ENCODE measurements around the gene FBXL13.
A peak's percentile ranks its signal among the peaks of the same experiment; 100 is the strongest.
"Not testable (repeated sequence)": the region's sequence is repeated elsewhere in the genome, so short reads cannot be mapped to it uniquely, and the experiment has no call there.

FBXL13 gene

GRCh38 chr7:103074519-103075336 lies at the start of gene FBXL13, which contains the start of gene ARMC10:
Gene FBXL13 (minus strand): TSS chr7:103074796.
Gene ARMC10 (plus strand): TSS chr7:103075140. CDS start chr7:103075273, 133 bp downstream.
- peak; percentile 82 to 83 for DNase-seq (ENCODE audit: low read depth in 2 of 2)

DNA sequence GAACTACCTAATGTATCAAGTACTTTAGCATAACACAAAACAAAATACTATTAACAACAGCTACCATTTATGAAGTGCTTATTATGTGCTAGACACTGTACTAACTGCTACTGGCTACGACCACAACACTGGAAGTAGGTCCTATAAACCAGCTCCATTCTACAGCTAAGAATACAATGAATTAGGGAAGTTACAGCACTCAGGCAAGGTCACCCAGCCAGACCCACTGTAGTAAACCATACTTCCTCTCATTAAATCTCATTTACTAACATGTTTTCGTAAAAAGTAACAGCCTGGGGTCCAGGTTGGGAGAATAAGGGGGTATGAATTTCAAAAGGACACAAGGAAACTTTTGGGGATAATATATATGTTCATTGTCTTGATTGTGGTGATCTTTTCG lies 48.9 kb upstream of the FBXL13 start:
- no peak for DNase-seq (ENCODE audit: low read depth in 2 of 2)

DNA sequence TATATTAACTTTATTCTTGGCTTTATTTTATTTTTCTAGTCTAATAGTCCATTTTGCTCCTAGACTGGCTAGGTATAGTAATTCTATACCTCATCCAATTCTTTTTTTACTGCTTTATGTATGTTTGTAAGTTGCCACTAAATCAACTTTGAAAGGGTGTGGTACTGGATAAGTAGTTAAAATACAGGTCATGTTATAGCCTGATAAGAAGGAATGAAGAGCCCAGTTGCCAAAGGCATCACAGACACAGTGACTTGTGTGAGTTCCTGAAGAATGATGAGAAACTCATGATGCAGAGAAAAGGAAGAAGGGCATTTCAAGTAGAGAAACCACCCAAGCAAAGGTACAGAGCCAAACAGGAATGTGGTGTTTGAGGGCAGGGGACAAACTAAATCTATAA lies 47.0 kb upstream of the FBXL13 start:
- no peak for DNase-seq (ENCODE audit: low read depth in 2 of 2)

DNA sequence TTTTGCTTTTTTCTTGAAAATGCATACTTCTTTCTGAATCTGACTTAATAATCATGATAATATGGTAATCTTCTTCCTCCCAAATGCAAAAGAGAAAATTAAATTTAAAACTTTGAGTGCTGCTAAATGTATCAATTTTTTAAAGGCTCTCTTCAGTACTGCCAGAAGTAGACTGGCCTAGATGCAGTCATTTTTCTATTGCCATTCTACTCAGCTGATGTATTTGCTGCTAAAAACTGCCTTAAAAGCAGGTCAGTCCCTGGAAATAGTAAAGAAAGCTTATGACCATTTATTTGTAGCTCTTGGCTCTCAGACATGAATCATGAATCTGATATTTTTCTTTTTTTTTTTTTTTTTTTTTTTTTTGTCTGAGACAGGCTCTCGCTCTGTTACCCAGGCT lies 45.8 kb upstream of the FBXL13 start:
- DNase-seq (ENCODE audit: low read depth in 2 of 2), result no peak

- DNase-seq (ENCODE audit: low read depth in 2 of 2), result no peak
Observed at GRCh38 chr7:103119791-103120291, 45.2 kb upstream of the FBXL13 start.

DNA sequence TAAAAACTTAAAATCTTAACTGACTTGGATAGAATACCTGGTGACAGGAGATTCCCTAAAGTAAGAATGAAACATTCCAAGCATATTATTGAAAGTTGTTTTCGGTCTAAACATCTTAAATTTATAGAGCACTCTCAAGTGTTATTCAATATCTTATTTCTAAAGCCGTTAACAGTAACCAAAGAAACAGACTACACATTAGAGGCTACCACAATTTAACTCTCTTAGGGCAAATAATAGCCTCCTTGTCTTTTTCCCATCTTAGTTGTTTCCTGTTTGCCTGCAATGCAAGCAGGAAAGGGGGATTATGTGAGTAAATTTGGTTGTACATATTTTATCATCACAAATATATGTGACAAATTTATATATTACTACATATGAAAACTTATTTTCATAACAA lies 42.9 kb upstream of the FBXL13 start:
- DNase-seq (ENCODE audit: low read depth in 2 of 2), result no peak

- DNase-seq (ENCODE audit: low read depth in 2 of 2), result no peak
Observed at GRCh38 chr7:103116991-103117390, 42.4 kb upstream of the FBXL13 start.

- DNase-seq (ENCODE audit: low read depth in 2 of 2), result no peak
Observed at GRCh38 chr7:103116511-103116910, 41.9 kb upstream of the FBXL13 start.

- no peak for DNase-seq (ENCODE audit: low read depth in 2 of 2)
Observed at GRCh38 chr7:103115771-103116170, 41.2 kb upstream of the FBXL13 start.

DNA sequence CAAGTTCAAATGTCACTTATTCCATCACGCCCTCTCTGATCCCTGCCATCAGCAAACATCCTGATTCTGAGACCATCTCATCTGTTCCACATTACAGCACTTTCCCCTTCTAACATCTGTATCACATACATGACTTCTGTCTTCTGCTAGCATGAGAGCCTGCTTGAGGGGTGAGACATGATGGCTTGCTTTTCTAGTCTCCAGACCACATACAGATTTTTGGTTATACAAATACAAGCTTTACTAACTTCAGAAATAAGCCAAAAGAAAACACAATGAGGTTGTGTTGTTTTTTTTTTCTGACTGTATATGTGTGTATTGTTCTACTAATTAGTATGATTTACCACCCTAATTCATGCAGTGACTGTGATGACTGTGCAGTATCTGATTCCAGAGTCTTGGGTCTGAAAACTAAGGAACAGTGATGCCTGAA lies 40.0 kb upstream of the FBXL13 start:
- DNase-seq (ENCODE audit: low read depth in 2 of 2), result no peak

- DNase-seq (ENCODE audit: low read depth in 2 of 2), result no peak
Observed at GRCh38 chr7:103113164-103113563, 38.6 kb upstream of the FBXL13 start.

- not testable (repeated sequence) for DNase-seq (ENCODE audit: low read depth in 2 of 2)
Observed at GRCh38 chr7:103106703-103107070, 32.1 kb upstream of the FBXL13 start.

GRCh38 chr7:103106005-103106702 lies 31.6 kb upstream of the FBXL13 start:
- no peak for DNase-seq (ENCODE audit: low read depth in 2 of 2)

- DNase-seq (ENCODE audit: low read depth in 2 of 2), result no peak
Observed at GRCh38 chr7:103101543-103101942, 26.9 kb upstream of the FBXL13 start.

DNA sequence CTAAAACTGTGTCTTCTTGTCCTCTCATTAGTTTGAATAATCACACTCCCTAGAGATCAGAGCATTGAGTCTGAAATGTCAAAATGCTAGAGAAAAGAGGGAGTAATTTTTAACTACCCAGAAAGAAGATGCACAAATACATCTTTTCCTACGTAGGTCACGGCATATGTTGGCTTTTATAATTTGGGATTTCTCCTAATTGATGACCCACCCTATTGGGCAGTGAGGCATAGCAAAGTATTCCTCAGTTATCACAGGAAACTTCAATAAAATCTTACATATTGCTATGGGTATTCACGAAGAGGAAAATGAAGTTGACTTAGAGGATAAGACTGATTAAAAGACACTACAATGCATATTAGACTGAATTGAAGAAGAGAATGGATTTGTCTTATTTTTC lies 25.8 kb upstream of the FBXL13 start:
- DNase-seq (ENCODE audit: low read depth in 2 of 2), result no peak

DNA sequence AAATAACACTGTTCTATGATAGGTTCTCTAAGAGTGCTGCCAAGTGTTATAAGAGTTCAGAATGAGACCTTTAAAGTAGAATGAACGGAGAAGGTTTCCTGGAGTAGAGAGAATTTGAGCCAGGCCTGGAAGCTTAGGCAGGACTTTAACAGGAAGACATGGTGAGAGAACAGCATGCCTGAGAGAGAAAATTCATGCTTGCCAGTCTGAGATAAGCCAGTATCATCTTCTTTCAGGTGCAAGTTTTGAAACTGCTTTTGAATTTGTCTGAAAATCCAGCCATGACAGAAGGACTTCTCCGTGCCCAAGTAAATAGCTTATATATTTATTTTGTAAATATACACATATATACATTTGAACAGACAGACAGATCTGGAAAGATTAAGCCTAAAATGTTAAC lies 22.4 kb upstream of the FBXL13 start:
- DNase-seq (ENCODE audit: low read depth in 2 of 2), result no peak

GRCh38 chr7:103095558-103095957 lies 21.0 kb upstream of the FBXL13 start:
- DNase-seq (ENCODE audit: low read depth in 2 of 2), result not testable (repeated sequence)

DNA sequence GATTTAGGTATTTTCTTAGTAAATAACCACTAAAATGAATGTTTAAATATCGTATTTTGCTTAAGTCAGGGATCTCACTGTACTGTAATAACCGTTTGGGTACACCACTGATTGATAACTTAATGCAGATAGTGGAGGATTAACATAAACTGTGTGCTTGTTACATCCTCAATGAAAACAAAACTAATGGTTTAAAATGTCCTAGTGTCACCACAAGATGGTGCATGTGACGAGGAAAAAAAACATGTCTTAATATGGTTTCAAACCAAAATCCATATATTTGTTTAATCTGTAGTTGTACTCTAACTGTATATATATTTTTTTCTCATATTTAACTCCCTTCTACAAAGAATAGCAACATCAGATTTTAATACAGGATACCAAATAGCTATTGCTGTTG lies 19.5 kb upstream of the FBXL13 start:
- DNase-seq (ENCODE audit: low read depth in 2 of 2), result no peak

DNA sequence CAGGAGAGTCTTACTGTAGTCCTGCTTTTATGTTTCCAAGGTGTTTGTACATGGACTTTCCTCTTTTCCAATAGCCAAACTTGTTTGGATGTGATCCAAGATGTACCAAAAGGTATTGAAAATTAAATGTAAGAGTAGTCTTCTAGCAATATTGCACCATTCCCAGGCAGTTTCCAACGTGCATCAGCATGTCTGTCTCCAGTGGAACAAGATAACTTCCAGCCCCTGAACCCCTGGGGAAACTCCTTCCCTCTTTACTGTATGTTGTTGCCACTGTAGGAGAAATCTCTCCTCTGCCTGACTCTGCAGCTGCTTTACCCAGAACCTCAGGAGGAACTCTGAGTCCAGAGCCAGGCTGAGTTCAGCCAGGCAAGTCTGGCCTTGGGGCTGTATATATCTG lies 18.8 kb upstream of the FBXL13 start:
- no peak for DNase-seq (ENCODE audit: low read depth in 2 of 2)

DNA sequence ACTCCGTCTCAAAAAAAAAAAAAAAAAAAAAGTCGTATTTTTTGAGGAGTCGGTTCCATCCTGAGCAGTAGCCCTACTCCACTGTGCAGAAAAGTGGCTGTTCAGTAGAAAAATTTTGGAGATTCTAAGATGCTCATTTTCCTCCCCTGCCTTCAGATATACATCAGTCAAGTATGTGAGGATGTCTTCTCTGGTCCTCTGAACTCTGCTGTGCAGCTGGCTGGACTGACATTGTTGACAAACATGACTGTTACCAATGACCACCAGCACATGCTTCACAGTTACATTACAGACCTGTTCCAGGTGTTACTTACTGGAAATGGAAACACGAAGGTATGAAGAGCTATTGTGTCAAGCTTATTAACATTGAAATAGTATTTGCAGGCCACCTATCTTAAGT lies 17.7 kb upstream of the FBXL13 start:
- not testable (repeated sequence) for DNase-seq (ENCODE audit: low read depth in 2 of 2)

- no peak for DNase-seq (ENCODE audit: low read depth in 2 of 2)
Observed at GRCh38 chr7:103083210-103083609, 8.6 kb upstream of the FBXL13 start.

DNA sequence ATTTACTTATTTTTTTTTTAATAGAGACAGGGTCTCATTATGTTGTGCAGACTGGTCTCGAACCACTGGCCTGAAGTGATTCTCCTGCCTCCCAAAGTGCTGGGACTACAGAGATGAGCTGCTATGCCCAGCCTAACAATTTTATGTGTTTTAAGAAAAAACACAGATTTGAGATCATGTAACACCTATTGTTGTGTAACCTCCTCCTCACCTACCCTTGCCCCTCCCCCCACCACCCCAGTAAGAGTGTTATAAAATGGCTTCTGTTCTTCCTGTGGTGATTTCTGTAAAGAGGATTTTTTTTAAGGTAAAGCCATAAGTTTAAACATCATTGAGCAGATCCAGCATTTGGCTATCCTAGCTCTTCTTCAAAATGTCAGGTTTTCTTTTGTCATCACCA lies 7.9 kb upstream of the FBXL13 start:
- no peak for DNase-seq (ENCODE audit: low read depth in 2 of 2)

DNA sequence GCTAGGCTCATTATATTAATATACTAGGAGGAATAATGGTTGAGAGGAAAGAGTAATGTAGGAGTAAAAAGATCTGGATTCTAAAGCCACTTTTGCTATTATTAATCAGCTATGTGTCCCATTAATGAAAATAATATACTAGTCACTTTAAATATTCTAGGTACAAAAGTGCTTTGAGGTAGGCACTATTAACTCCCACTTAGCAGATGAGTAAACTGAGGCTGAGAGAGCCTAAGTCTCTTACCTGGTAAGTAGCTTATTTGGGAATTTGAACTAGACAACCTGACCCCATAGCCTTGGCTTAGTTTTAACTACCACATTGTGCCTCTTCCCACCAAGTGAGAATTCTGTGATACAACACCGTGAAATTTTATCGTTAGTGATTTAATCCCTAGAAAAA lies 6.3 kb upstream of the FBXL13 start:
- no peak for DNase-seq (ENCODE audit: low read depth in 2 of 2)
